ENCODE measurements around the gene DIO3.
A peak's percentile ranks its signal among the peaks of the same experiment; 100 is the strongest.

DIO3 gene

DNA sequence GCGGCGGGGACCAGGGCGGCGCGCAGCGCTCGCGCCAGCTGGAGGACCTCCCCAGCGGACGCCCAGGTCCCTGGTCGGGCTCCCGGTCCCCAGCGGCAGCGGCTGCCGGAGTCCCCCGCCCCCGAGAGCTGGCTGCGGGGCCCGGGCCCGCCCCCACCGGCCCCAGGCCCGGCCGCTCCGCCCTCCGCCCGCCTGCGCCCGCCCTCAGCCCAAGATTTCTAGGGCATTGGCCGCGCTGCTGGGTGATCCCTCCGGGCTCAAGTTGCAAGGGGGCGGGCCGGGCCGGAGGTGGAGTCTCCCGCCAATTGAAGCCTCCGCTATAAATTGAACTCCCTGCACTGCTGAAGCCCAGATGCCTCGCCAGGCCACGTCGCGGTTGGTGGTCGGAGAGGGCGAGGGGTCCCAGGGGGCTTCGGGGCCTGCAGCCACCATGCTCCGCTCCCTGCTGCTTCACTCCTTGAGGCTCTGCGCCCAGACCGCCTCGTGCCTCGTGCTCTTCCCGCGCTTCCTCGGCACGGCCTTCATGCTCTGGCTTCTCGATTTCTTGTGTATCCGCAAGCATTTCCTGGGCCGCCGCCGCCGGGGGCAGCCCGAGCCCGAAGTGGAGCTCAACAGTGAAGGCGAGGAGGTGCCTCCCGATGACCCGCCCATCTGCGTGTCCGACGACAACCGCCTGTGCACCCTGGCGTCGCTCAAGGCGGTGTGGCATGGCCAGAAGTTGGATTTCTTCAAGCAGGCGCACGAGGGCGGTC, at the start of gene DIO3:
Gene DIO3 (plus strand): TSS at position 351 of the 752 bp plus-strand sequence.
- peak; percentile 79 for DNase-seq (ENCODE audit: low spot score)

DNA sequence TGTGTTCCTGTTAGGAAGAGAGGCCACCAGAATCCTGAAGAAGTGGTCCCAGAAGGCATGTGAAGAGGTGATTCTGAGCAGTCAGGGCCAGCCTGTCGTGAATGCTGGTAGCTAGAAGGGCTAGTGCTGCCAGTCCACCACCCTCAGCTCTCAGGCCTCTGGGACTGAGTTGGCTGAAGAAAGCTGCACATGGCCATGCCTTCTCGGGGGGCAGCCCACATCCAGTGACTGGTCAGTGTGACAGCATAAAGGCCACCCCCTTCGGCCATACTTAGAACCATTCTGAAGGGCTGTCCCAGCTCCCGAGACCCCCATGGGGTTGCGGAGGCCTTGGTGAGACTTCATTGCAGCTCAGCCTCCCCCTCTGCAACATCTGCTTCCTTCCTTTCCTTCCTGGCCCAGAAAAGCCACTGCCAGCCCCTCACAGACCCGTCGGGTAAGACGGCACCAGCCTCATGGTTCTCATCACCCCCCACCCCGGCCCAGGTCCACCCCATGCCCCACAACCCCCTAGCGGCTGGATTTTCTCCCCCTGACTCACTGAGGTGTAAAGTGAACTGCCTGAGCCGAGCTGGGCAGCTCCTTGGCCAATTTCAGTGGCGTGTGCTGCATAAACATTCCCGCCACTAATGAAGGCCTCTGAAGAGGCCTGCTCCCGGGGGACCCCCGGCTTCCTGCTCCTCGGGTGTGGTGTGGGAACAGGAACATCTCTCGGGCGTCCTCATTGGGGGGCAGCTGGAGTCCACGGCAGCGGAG, 49.5 kb upstream of the DIO3 start:
- no peak for DNase-seq (ENCODE audit: low spot score)

DNA sequence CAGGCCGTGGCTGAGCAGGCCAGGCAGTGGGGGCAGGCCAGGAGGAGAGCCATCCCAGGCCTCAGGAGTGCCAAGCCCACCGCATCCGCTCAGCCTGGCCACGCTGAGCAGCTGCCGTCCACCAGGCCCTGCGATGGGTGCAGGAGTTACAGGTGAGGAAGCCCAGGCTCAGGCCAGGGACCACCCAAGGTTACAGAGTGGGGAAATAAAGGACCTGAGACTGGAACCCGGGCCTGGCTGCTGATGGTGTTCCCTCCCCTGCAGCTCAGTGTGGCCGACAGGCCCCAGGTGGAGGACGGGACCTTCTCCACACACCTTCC, 49.0 kb upstream of the DIO3 start:
- no peak for DNase-seq (ENCODE audit: low spot score)

DNA sequence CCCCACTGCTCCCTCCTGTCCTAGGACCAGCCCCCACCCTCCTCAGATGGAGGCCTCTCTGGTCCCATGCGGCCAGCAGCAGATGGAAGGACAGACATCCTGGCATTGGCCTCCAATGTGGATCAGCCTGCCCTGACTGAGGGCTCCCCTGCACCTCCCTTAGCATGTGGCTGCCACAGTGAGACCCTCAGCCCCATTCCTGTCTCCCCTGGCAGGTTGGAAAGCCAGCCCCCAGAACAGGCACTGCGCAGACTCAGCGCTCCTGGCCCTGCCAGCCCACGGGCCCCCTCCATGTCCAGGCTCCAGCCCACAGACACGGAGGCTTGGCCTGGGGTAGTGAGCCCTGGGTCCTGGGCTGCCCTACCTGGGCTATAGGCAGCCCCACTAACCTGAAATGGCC, 47.2 kb upstream of the DIO3 start:
- DNase-seq (ENCODE audit: low spot score), result no peak

DNA sequence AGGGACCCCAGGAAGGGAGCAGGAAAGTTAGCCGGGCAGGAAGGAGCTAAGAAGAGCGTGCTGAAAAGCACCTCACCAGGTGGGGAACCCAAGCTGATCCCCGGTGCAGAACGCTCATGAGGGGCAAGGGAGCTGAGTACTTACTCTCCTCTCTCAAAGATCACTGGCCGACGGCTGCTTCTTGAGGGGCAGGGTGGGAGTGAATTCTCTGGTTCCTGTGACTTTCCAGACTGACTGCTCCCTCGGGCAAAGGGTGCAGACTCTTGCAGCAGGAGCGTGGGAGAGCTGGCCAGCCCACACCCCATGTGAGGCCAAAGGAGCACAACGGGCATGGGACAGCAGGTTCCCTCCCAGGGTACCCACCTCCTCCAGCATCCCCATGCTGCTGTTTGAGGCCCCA, 44.9 kb upstream of the DIO3 start:
- DNase-seq (ENCODE audit: low spot score), result no peak

DNA sequence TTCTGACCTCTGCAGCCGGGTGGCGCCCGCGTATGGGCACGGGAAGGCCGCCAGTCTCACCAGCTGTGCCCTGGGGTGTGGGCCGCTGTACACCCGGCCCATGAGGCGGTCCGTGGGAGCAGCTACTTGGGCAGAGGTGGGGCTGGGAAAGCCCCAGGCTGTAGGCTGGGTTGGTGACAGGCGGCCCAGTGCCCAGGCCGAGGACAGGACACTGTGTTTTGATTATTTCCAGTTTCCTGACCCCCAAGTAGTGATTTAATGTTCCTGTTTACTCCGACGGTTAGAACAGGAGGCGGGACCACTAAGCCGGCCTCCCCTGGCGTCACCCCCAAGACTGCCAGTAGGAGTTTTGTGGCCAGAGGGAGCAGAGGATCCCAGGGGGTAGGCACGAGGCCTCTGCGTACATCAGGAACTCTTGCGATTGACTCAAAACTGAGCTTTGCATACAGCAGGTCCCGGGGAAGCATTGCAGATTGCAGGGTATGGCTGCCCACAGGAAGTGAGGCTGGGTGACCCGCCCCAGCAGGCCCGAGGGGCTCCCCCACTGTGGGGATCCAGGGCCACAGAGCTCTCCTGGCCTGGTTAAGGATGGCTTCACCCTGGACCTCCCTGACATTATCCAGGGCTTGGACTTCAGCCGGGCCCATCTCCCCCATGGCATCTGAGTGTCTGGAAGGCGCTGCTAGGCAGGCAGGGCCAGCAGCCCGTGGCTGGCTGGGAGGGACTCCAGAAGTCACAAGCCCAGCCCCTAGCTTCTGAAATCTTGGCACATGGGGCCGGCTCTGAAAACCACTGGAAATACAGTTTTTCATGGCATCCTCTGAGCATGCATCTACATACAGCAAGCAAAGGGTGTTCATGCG, 42.5 kb upstream of the DIO3 start:
- no peak for DNase-seq (ENCODE audit: low spot score)

DNA sequence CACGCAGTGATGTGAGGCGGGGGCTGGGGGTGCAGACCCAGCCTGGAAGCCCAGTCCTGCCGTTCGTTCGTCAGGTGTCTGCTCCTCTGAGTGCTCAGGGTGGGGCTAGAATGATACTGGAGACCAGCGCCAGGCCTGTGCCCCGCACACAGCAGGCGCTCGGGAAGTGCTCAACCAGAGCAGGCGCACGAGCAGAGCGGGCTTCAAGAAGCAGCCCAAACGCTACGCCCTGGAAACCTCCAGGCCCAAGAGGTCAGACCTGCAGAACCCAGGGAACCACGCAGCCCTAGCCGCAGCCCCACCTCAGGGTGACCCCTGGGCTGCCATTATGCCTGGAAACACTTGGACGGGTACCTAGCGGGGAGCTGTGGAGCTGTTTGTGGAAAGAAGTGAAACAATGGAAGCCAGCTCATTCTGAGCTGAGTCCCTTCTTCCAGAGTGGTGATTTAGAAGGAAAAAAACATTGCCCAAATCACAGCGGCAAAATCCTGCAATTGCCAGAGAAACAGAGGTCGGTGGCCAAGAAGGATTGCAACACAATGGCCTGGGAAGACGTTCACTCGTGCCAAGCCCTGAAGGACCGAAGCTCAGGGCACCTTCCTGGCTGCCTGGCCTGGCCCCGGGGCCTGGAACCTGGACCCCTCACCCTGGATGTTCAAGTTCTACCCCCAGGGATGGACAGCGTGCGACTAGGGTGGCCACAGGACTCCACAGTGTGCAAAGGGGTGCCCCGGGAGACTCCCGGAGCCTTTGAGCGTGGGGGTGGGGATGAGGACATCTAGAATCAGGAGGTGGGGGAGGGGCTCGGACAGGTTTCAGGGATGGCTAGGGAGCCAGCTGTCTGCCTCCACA, 40.4 kb upstream of the DIO3 start:
- no peak for DNase-seq (ENCODE audit: low spot score)

DNA sequence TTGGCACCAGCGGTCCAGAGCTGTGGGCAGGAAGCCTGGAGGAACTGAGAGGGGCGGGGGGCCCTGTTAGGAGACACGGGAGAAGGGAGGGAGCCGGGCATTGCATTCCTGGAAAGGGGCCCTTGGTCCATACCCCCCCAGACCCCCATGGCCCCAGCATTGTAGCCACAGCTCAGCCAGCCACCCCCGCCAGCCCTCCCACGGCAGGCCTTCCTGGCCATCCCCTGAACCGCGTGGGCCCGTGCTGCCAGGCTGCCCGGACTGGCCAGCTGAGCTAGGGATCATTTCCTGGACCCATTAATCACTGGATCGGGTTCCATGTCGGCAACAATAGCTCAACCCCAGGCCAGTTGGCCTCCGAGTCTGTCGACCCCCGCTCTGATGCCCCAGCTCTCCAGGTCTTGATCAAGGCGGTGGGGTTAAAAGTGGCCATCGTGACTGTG, 39.8 kb upstream of the DIO3 start:
- DNase-seq (ENCODE audit: low spot score), result no peak

DNA sequence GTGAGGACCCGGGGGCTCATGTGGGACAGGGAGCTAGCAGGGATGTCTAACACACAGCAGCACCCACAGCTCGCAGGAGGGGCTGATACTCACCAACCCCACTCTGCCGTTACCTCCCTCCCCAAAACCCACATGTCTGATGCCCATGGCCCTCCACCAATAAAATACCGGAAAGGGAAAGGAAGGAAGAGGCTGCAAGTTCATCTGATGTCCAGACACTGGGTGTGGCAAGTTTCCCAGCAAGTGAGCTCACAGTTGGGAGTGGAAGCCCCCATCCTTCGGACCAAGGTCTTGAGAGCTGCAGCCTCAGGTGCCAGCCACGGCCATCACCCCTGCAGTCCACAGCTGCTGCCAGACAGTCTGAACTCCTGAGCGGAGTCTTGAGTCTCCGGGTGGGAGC, 39.3 kb upstream of the DIO3 start:
- DNase-seq (ENCODE audit: low spot score), result no peak

DNA sequence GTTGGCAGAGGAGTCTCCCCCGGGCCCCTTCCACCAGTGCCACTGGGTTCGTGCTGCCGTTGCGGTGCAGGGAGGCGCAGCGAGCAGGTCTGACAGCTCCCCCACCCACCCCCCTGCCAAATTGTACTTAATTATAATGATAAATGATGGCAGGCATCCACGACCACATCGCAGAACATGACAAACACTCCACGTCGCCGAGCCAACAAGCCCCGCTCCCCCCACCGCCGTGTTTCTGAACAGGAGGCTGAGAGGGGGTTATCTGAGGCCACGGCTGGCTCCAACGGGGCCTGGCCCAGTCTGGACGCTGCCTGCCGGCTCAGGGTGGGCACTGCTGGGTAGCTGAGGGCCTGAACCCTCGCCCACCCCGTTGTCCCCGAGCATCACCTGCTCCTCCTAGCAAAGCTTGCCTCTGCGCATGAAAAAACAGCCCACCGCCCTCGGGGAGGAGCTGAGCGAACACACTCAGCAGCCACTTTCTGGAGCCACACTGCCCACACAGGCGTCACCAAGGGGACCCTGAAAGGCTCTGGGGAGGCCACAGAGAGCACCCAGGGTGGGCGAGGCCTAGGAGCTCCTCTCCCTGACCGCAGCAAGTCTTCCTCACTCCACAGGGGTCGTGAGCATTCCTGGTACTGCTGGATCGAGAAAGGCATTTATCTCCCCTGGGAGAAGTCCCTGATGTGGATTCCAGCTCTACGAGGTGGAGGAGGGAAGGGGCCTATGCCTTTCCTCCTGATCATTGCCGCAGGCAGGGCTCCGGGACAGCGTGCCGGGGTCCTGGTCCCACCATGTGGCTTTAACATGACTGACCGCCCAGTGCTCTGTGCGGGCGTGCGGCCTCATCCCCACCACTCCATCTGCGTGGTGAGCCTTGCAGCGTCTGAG, 35.4 kb upstream of the DIO3 start:
- no peak for DNase-seq (ENCODE audit: low spot score)

DNA sequence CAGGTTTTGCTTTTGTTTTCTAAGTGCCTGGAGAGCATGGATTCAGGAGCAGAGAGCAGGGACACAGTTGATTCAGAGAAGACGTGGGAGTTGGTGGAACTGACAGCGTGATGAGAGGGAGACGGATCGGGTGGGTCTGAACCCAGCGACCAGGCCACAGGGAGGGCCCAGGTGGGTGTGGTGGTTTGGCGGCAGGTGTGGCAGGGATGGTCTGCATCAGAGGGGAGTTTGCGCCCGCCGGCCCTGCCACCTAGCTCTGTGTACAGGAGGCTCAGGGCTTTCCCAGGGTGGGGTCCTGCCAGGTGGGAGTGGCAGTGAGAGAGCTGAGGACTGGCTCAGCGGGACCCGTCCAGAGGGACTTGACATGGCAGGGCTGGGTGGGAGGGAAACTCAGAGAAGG, 33.3 kb upstream of the DIO3 start:
- DNase-seq (ENCODE audit: low spot score), result no peak

DNA sequence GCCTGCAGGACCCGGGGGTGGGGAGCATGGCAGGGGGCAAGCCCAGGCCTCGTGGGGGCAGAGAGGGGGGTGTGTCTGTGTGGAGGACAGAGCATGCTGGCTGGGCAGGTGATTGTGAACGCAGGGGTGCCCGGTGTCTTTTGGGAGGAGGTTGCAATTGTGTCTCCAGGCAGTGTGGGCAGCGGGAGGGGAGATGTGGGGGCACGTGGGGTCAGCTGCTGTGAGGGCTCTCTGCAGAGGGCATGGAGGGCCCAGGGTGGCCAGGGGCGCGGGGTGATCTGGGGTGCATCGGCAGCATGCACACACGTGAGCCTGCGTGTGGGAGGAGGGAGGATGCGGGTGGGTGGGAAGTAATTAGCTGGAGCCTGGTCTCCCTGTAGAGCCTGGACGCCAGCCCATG, 32.2 kb upstream of the DIO3 start:
- no peak for DNase-seq (ENCODE audit: low spot score)

DNA sequence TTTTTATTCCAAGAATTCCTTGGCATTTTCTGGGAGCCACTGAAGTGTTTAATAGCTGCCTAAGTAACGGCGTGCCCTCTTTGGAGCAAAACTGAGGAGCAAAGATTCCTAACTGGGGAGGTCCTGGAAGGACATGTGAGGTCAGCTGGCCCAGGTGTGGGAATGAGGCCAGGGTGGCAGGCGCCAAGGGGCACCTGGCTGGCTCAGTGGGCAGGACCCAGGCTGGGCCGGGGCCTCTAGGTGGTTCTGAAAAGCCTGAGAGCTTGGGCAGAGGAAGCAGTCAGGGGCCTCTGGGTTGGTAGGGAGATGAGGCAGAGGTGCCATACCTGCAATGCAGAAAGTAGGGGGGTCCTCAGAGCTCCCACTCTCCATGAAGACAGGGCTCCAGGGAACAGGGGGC, 27.1 kb upstream of the DIO3 start:
- DNase-seq (ENCODE audit: low spot score), result no peak

DNA sequence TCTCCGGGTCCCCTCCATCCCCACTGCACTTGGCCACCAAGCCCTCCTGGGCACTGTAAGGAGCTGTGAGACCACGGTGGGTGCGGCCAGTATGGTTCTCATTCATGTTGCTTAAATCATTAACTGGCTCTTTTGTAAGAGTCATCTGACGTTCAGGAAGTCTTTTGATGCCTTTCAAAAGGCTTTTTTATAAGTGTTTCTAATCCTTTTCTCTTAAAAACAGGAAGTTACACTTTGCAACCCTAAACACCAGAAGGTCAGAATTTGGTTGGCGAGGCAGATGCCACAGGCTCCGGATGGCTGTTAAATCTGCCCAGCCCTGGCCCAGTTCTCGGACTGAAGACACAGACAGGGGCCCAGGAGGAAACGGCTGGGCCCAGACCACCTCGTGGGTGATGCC, 26.1 kb upstream of the DIO3 start:
- no peak for DNase-seq (ENCODE audit: low spot score)

DNA sequence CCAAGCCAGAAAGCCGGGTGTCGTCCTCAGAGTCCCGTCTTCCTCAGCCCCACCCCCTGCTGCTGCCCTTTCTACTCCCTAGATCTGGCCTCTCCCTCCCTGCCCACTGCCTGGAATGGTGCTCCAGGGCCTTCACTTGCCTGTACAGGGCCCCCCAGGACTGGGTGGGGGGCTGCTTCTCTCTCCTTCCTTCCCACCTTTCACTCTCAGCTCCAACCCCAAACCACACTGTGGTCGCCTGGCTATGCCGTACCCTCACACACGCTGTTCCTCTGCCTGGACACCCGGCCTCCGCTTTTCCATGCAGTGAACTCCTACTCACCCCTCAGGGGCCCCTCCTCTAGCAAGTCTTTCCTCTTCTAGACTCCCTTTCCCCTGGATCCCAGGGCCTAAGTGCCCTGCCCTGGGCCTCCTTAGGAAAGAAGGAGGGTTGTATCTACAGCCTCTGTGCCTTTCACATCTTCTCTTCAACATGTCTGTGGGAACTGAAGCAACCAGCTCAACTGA, 25.5 kb upstream of the DIO3 start:
- no peak for DNase-seq (ENCODE audit: low spot score)

DNA sequence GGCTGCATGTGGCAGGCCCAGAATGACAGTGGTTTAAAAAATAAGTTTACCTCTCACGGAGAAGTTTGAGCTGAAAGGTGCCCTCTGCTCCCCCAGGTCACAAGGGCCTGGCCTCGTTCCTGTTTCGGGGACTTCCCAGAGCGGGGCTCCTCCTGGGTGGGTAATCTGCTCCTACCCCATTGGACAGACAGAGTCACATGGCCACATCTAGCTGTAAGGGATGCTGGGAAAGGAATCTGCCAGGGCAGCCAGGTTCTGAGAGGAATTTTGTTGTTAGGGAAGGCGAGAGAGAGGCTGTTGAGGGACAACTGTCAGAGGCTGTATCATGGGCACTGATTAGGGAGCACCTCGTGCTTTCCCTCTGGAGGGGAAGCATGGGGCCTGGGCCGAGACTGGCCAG, 24.0 kb upstream of the DIO3 start:
- no peak for DNase-seq (ENCODE audit: low spot score)

DNA sequence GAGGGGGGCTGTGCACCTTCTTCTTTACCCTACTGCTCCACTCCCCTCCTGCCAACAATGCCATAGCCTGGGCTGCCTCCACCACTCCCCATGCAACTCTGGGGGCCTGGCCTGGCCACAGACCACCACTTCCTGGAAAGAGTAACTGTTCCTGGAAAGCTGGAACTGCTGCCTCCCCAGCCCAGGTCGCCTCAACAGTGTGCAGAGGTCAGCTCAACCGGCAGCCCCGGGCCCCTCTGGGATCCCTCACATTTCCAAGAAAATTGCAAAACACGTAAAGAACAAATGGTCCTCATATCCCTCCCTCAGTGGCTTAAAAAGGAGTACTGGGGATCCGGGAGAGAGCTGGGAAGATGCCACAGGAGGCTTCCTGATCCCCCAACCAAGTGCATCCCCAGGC, 22.4 kb upstream of the DIO3 start:
- DNase-seq (ENCODE audit: low spot score), result no peak

DNA sequence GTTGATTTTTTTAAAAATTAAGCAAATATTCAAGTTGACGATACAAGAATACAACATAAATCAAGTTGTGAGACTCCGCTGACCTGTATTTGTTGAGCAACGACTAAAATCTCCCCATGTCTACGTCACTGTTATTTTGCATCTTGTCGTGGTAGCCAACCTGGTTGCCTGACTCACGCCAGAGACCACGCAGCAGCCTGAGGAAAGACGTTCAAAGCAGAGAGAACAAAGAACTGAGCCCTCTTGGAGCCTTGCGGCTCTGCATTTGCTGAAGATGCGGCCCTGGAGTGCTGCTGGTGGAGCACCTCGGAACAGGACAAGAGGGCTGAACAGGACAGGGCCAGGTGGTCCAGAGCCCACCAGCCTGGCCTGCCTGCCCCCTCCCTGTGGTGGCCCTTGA, 21.4 kb upstream of the DIO3 start:
- no peak for DNase-seq (ENCODE audit: low spot score)

DNA sequence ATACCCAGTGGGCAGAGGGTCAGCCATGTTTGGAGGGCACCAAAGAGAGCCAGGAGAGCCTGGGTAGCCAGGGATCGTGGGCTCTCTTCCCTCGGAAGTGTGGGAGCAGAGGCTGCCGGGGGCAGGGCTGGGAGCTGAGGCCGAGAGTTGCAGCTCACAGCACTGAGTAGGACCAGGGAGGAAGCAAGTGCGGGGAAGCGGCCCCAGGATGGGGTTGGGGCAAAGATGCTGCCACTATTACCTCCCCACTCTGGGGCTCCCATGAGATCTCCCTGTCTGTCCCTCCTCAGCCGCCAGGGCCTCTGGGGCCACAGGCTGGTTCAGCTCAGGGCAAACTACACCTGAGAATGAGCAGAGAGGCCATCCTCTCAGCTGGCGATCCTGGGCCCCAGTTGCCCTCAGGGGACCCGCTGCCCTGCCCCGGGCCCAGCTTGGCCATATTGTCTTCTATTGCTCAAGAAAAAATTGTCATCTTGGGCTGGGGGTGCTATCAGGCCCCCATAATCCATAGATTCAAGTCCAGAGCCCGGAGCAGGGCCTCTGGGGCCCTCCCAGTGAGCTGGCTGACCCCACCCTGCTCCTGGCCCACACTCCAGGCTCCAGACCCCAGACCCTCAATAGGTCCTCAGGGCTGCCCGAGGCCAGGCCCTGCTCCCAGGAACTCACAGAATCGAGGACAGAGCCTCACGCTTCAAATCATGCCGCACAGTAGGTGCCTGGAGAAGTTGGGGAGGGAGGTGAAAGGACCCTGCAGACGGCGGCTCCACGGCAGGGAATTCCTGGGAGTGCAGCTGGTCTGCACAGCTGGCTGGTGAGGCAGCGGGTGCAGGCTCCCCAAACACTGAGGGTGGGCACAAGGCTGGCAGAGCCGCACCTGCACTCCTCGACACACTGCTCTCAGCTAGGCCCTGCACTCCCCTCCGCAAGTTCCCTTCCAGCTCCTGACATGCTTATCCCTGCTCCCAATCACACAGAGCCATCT, 20.5 kb upstream of the DIO3 start:
- no peak for DNase-seq (ENCODE audit: low spot score)
